ENCODE measurements around the gene DAAM2.

The DAAM2 gene

DNA sequence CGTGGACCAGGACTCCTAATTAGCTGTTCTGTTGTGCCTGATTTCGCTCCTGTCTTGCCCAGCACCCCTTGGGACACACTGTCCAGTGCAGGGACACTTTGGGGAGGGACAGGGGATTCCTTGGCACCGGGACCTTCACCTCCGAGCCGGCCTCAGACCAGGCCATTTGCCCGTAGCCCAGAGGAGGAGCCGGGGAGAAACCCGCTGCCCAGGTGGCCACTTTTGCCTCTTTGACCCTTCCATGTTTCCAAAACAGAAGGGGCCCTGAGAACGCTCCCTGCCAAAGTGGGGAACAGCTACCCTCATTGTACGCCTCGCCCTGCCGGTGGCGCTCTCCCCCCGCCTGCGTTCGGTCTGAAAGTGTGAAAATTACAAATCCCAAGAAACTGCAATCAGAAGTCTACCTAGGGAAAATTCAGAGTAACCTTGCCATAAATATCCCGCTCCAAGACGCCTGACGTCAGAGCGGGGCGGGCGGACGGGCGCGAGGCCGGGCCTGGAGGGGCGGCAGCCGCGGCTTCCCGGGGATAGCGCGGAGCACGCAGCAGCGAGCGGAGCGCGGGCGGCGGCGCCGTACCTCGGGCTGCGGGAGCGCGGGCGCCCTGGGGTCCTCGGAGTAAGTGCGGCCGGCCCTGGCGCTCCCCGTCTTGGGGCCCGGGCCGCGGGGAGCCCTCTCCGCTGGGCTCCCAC is at the start of gene DAAM2:
TSS of gene DAAM2 (plus strand) at position 527 of the 690 bp plus-strand sequence. CDS start 63,927 bp downstream, outside the sequence.
- DNase-seq: no peak

DNA sequence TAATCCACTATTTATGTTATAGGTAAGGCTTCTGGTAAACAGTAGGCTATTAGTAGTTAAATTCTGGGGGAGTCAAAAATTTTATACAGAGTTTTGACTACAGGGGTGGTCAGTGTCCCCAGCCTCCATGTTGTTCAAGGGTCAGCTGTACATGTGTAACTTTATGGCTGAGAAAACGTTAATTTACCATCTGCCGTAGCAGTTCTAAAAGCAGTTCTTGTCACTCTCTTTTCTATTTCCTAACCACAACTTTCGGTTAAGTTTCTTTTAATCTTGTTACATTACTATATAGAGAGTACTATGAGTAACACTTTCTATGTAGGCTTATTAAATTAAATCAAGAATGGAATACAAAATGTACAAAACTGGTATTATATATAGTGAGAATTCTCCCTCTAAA is 45.4 kb upstream of the DAAM2 start:
- DNase-seq: no peak

DNA sequence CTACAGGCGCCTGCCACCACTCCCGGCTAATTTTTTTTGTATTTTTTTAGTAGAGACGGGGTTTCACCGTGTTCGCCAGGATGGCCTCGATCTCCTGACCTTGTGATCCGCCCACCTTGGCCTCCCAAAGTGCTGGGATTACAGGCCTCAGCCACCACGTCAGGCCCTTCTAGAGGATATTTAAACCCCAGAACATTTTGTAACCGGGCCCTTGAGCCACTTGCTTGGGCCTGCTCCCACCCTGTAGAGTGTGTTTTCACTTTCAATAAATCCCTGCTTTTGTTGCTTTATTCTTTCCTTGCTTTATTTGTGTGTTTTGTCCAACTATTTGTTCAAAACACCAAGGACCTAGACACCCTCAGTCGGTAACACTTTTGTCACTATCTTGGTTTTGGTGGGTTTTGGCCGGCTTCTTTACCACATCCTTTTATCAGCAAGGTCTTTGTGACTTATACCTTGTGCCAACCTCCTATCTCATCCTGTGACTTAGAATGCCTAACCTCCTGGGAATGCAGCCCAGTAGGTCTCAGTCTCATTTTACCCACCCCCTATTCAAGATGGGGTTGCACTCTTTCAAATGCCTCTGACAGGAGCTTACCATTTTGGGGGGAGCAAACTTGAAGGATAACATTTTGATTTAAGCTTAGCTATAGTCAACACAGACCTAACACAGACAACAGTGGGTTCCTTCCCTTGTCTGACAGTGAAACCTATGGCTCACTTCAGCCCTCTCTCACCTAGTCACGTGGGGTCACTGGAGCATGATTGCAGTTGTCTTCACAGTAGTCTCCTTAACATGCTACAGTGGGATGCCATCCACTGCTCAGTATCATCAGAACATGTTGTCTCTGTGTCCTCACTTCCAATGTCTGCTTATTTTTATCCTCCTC is 39.1 kb upstream of the DAAM2 start:
- no peak for DNase-seq

DNA sequence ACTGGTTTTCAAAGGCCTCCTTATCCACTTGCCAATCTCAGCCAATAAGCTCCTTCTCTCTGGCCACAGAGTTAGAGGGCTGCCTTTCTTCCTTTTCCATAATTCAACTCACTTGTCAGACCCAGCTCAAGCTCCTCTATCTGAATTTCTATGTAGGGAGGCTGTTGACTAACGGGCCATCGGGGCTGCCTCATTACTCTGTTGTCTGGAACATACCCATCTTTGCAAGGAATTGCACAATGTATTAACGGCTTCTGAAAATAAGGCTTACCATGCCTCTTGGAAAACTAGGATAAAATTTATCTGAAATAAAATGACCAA is 38.5 kb upstream of the DAAM2 start:
- no peak for DNase-seq

DNA sequence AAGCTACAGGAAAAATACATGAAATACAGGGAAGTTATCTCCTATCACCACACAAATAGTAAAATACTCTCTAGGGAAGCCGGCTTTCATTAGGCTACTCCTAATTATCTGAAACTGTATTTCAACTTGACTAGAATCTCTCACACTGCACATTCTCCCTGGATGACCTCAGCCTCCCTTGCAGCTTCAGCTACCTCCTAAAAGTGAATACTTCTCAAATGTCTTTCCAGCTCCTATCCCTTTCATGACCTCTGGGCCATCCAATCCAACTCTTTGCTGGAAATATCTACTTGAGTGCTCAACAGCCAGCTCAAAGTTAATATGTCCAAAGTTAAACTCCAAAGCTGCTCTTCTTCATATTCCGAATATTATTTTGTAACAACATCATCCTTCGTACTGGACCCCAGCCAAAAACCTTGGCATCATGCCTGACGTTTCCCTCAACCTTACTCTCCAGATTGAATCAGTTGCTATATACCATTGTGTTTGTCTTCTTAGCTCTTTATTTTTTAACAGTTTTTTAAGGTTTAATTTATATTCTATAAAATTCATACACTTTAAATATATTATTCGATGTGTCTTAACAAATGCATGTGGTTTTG is 37.6 kb upstream of the DAAM2 start:
- no peak for DNase-seq

DNA sequence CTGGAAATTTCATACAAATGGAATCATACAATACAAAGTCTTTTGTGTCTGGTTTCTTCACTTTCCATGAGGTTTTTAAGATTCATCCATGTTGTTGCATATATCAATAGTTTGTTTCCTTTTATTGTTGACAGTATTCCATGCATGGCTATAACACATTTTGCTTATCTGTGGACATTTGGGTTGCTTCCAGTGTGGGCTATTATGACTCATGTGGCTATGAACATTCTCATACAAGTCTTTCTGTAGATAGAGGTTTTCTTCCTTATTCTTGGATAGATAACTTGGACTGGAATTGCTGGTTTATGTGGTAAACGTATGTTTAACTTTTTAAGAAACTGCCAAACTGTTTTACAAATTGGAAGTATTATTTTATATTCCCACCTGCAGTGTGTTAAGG is 36.9 kb upstream of the DAAM2 start:
- no peak for DNase-seq

DNA sequence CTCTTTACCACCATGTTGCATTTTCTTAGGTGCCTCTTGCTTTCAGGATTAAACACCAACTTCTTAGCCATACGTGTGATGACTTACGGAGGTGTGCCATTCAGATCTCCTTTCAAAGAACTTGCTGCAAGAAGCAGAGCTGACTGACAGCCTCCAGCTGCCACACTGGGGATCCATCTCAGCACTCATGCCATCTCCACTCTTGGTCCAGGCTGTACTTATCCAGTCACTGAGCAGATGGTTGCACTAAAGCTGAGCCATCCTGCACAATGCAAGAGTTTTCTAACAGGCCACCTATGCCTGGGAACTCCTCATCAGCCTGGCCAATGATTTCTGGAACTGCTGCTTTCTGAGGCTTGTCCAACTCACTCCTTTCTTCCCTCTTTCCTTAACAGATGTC is 35.6 kb upstream of the DAAM2 start:
- DNase-seq: no peak

DNA sequence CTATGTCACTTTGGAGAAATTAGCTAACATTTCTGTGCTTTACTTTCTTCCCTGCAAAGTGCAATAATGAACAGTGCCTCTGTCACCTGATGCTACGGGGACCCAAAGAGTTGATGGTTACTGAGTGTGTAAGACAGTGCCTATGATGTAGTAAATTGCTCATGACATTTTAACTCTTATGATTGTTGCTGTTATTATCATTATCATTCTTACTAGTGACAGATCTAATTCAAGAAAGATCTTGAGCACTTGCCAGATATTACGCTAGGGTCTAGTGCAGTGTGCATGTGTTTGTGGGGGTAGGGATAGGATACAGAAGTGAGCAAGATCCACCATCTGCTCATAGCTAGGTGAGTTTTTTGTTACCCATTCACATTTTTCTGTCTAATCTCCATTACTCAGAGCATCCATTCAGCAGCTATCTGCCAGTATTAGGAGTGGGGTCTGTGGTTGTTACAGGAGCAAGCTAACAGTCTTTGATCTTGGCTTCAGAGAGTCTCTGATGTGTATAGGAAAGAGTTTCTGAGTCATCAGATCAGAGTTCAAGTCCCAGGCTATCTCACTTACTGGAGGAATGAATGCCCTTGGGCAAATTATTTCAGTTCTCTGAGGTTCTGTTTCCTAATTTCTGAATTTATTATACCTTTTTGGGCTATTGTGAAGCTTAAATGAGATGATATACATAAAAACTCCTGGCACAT is 33.1 kb upstream of the DAAM2 start:
- no peak for DNase-seq

DNA sequence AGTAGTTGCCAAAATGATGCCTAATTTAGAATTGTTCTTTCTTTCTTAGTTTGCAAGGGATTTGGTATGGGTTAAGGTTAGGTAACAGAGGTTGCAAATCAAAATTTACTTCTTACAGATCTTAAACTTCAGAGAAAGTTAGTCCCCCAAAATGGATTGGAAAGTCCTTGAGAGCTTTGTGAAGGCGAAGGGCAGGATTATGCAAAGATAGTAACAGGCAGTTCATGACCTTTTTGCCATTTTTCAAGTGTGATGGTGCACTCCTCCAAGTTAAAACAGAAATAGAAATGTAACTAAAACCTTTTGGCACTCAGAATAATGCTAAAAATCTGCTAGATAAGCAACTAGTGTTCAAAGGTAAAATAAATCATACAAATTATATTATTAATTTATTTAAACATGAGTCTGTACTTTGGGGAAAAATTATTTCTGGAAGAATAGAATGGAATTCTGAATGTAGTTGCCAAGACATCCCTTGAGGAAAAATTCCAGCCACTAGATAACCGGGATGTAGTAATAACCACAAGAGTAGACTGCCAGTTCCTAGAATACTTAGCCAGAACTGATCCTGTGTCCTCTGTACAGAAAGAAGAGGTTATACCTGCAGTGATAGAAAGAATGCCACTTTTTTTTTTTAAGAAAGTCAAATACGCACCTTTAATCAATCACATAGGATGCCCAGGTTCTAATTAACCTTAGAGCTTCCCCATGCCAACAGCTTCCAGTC is 31.8 kb upstream of the DAAM2 start:
- no peak for DNase-seq

DNA sequence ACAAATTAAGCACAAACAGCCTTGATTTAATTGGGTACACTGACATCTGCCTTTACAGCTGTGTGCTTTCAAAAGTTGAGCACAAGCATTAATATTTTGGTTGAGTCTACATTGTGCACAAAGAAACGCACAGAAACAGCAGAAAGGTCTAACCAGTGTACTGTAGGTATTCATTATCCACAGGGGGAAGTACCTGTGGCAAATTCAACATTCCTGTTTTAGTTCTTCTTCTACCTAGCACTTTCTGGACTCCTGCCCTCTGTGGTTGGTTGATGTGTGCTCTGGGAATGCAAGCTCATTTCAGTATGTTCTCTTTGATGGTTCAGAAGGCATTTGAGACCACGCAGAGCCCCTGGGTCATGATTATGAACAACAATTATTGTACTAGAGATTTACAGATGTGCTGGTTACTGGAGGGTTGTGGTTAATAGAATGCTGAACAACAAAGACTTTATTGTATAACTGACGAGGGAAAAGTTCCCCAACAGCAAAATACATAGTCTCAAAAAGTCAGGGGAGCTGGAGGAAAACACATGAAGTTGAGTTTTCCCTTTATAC is 26.6 kb upstream of the DAAM2 start:
- DNase-seq: no peak

DNA sequence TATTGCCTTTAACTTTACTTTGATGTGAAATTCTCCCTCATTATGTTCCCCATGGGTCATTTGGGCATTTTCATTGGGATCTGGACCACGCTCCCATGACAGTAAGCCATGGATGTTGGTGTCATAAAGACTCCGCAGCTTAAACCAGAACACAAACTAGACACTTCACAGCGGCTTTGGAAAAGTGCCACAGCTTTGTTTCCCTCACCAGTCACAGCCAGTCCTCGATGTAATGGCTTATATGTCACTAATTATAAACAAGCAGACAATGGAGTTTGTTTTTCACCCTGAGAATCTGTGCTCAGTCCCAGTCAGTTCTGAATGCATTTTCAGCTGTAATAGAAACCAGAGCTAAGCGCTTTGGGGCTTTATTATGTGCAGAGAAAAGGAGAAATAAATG is 23.2 kb upstream of the DAAM2 start:
- no peak for DNase-seq

DNA sequence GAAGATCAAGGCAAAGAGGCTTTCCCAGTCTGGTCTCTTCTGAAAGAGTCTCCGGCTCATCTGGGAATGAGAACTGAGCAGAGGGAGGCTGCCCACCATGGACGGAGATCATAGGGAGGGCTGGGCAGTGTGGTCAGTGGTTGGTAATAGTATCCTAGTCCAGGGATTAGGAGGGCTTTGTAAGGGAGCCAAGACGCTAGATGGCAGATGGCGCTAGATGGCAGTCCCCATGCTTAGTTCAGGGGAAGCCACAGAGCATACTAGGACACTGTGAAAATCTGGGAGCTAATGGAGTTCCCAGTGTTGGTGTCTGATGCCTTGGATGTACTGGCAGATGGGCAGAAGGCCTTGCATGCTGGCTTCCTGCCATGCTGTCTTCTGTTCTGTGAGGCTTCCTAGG is 21.7 kb upstream of the DAAM2 start:
- DNase-seq: no peak

DNA sequence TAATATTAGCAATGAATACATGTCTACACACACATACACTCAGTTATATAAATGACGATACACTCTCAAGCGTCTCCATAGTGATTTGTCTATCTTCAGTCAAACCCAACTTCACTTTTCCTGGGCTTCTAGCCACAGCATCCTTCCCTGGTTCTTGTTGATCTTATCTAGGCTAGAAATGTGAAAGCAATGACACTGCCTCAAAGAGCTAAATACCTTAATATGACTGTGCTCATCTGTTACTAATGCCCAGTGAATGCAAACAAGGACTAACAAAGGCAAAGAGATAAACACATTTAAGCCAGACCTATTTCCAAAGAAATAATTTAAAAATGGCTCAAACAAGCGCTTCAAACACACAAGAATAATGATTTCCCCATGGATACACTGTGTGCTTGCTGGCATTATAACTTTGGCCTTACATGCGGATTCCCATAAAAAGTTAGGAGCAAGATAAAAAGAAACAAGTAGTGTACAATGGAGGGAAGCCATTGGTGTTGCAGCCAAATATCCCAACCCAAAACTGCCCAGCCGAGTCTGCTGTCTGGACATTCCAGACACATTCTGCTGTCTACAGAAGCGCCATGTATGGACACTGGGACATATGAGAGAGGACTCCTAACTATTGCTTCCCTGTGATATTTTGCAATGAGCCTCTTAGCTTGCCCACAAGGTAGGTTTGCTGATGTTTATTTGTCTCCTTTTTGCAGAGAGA is 19.5 kb upstream of the DAAM2 start:
- no peak for DNase-seq

DNA sequence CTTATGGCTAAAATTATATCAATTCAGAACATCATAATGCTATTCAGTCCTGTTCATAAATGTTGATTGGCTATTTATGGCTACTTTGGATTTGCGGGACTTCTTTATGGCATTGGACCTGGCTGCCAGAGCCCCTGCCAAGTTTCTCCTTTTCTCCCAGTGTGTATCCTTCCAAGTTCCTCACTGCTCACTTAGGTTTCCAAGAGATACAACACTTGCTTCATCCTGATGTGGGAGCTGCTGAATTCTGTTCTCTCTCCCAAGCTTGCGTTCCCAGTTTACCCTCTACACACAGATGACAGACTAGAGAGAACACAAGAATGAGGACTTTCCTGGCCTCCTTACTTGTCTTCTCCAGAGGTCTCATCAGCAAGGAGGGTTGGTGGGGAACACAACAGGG is 18.4 kb upstream of the DAAM2 start:
- DNase-seq: no peak

DNA sequence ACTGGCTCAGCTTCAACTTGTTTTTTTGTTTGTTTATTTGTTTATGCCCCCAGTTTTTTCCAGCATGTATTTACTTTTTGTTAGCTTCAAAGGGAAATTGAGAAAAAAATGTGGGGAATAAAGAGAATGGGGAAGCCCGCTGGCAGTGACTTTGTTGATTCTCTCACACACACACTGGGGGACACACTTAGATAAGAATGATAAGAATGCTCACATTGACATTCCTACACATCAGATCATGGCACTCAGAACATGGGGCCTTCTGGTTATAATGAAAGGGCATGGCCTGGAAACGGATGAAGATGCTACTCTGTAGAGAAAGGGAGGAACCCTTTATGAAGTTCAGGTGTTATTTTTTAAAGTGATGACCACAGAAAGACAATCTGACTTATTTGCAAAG is 15.6 kb upstream of the DAAM2 start:
- DNase-seq: no peak

DNA sequence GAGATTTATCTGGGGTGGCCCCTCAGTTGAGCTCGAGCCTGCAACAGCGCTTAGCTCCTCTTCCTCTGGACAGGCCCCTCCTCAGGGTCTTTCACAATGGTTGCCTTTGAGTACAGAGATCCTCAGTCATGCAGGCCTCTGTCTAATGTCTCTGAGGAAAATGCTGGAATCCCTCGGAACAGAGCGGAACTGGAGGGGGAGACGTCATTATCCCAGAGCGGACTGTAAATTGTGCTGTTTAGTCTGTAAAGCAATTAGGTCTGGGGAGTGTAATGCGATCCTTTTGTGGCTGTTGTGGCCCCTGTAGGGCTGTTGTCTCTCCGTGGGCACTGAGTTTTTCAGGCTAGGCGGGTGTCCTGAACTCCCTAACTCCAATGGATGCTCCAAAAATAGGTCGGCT is 15.0 kb upstream of the DAAM2 start:
- DNase-seq: no peak

DNA sequence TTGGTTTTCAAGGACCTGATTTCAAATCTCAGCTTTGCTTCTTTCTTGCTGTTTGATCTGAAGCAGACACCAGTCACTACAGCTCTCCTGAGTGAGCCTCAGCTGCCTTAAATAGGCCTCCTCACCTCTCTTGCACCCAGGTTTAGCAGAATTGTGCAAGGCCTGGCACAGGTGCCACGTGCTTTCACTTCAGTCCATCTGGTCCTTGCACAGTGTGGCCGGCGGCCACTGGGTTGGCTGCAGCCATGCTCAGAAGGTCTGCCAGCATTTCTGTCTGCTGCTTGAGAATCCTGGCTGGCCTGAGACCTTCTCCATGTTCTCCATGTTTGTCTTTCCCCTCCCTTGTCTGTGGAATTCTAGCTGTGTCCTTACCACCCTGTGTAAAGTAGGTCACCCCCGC is 14.5 kb upstream of the DAAM2 start:
- DNase-seq: no peak

DNA sequence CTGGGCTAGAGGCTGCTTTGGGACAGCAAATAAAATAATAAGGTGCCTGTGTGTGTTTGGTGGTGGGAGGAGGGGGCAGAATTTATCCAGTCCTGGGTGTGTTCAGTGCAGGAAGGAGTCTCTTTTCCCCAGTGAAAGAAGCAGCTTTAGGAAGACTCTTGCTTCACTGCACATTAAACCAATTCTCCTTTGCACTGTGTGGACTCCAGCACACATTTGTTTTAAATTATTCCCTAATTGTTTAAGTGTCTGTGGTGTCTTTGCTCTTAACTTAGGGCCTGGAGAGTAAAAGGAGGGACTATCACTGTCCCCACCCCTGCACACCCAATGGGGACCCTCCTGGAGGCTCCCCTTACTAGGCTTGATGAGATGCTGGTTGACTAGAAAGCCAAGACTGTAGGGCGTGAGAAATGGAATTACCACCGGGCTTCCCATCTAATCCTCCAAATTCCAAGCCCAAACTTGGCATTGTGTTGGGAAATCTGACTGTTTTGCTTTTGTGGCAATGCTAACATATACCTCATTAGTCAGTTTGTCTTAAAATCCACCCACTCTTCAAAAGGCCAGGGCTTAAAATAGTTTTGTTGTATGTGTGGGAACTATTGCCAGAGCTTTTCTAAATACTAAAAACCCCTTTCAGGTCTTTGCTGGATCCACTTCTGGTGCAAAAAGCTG is 13.5 kb upstream of the DAAM2 start:
- no peak for DNase-seq

DNA sequence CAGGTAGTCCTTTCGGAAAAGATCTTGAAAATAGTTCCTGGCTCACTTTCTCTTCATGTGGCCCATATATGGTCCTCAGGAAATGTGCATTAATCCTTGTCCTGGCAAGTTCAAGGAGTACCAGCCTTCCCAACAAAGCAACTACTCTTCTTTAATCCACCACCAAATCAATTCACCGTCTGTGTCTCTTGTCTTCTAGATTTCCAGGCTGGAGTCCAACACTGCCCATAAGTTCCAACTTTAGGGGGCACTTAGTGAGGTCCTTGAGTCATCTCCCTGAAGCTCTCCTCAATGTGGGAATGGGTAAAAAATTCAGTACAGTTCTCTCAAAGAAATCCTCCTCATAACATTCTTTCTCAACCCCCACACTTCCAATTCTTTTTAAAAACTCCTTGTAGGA is 6.9 kb upstream of the DAAM2 start:
- no peak for DNase-seq

DNA sequence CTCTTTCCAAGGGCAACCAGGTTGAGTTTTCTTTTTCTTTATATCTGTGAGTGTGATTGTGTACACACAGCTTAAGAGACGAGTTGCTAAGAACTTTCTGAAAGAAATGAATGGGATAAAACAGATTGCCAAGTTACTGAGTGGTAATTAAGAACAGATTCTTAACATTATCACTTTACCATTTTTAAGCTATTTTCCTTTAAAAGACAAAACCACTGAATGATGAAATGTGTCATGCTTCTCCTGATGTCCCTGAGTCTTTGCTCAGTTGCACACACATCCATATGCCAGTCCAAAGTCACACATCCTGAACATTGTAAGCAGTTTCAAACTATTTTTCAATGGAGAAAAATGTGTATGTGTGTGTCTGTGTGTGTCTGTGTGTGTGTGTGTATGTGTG is 5.5 kb upstream of the DAAM2 start:
- DNase-seq: no peak

DNA sequence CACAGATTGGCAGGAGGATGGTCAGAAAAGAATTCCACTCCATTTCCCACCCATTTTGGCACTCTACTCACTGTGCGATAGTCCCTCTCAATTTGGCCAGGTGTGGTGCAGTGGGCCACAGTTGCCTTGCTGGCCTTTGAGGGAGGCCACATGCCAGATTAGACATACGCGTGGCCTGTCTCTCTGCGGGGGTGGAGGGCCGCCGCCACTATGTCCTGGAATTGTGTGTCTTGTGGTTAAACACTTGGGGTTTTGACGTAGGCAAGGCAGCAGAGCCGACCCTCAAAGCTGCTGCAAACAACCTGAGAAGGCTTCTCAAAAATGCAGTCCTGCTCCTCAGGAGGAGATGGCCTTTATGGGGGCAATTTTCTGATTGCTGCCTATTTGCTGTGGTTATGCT is 4.9 kb upstream of the DAAM2 start:
- DNase-seq: no peak

Data from NCI-H187 treated with DMSO at 0.1 percent for 48 hours (cell line).